Dendritic cell treated with granulocyte-macrophage colony-stimulating factor and Interleukin-4, amounts not matched to agents 40 ng/mL and 50 ng/mL, for 4 days (primary cell): ENCODE data around the gene PECR.
"Not testable (repeated sequence)": the region's sequence is repeated elsewhere in the genome, so short reads cannot be mapped to it uniquely, and the experiment has no call there.

Experiments
- H3K27ac Mint-ChIP-seq: one replicate; pipeline ENCODE4 v1.8.0; 2022; ENCODE audit warnings: mild to moderate bottlenecking, mixed read lengths
- H3K27me3 Mint-ChIP-seq: one replicate; pipeline ENCODE4 v1.8.0; 2022; ENCODE audit warnings: mild to moderate bottlenecking, mixed read lengths
- H3K36me3 Mint-ChIP-seq: one replicate; pipeline ENCODE4 v1.8.0; 2022; ENCODE audit warnings: low read depth, mixed read lengths
- H3K4me1 Mint-ChIP-seq: one replicate; pipeline ENCODE4 v1.8.0; 2022; ENCODE audit warnings: low read depth, mixed read lengths
- H3K4me3 Mint-ChIP-seq: one replicate; pipeline ENCODE4 v1.8.0; 2022; ENCODE audit warnings: mild to moderate bottlenecking, moderate library complexity, mixed read lengths
- H3K9me3 Mint-ChIP-seq: one replicate; pipeline ENCODE4 v1.8.0; 2022; ENCODE audit warnings: mixed read lengths
- intact Hi-C: fragments of 100-400 bp; cut with micrococcal nuclease; formaldehyde crosslinking; loops from one replicate; pipeline ENCODE4 v1.15.0; 2022

The PECR gene

DNA sequence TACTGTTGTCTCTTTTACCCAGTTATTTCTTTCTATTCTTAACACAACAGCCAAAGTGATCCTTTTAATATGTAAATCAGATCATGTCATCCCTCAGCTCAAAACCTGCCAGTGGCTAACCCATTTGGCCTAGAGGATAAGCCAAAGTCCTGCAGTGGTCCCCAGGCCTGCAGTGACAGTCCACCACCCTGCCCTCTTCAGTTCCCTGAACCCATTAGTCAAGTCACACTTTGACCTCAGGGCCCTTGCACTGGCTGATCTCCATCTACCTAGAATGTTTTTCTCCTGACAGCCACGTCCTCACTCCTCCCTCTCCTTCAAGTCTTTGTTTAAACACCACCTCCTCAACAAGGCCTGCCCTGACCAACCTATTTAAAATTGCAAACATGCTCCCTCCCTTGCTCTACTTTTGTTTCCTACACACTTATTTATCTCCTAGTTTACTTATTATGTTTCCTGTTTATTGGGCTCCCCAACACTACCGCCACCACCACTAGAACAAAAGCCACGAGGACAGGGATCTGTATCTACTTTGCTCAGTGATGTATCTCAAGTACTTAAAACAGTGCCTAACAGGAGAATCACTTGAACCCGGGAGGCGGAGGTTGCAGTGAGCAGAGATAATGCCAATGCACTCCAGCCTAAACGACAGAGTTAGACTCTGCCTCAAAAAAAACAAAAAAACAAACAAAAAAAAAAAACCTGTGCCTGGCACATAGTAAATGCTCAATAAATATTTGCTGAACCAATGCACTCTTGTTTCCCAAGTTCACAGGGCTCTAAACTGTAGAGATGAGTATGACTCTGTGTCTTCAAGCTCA lies 77.5 kb downstream of the PECR start:
- H3K4me1 Mint-ChIP-seq = peaks cover 44% of the 10 kb centered on the region

DNA sequence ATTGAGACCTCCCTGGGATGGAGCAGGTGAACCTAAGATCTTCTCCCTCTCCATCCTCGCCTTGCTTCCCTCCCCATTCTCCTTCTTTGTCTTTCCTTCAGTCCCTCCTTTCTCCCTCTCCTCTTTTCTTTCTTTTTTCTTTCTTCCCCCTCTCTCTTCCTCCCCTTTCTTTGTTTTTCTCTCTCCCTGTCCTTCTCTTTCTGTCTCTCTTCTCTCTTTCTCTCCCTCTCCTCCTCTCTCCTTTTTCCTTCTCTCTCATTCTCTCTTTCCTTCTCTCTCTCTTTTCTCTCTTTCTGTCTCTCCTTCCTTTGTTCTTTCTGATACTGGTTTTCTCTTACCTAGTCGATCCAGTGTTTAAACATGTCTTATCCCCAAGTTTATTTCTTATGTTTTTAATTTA lies 78.9 kb downstream of the PECR start:
- peak overlapping the region; percentile 94 for H3K27ac Mint-ChIP-seq
- intact Hi-C loops = no loop called here
- H3K9me3 Mint-ChIP-seq = no peaks in the 10 kb centered on the region
- H3K36me3 Mint-ChIP-seq = peaks cover 14% of the 10 kb centered on the region
- H3K27me3 Mint-ChIP-seq = no peaks in the 10 kb centered on the region
- peak overlapping the region; percentile 18 for H3K4me3 Mint-ChIP-seq
- peaks cover 47% of the 10 kb centered on the region for H3K4me1 Mint-ChIP-seq

More for the DNA sequence above, 77.5 kb downstream of the PECR start:
- H3K27me3 Mint-ChIP-seq = no peaks in the 10 kb centered on the region
- no peaks in the 10 kb centered on the region for H3K9me3 Mint-ChIP-seq
- peak overlapping the region; percentile 94 for H3K27ac Mint-ChIP-seq
- peaks cover 12% of the 10 kb centered on the region for H3K36me3 Mint-ChIP-seq
- intact Hi-C loops = no loop called here
- no peak overlapping the region for H3K4me3 Mint-ChIP-seq

DNA sequence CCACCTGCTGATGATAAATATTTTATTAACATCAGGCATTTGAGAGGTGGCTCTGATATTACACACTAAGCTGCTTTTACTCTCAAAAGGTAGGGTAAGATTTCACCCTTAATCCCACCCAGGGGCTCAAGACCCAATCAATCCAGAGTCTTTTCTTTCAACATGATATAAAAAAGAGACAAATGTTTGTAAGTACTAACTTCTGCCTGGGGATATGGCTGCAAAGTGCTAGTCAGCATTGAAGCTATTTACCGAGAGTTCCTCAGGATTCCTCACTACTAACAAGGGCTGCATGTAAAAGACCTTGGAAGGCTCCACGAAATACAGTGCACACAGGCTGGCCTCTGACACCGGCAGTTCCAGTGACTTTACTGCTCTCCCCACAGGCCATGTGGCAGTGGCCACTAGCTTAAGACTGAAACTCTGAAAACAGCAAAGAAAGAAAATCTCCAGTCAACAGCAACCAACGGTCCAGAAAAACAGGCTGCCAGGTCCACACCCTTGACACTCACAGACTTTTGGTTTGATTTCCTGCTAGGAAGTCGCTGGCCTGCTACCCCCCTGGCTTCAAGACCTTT lies 79.4 kb downstream of the PECR start:
- peaks cover 19% of the 10 kb centered on the region for H3K36me3 Mint-ChIP-seq
- peak overlapping the region; percentile 94 for H3K27ac Mint-ChIP-seq
- intact Hi-C loops = no loop called here
- peaks cover 51% of the 10 kb centered on the region for H3K4me1 Mint-ChIP-seq
- no peaks in the 10 kb centered on the region for H3K9me3 Mint-ChIP-seq
- H3K27me3 Mint-ChIP-seq = no peaks in the 10 kb centered on the region
- H3K4me3 Mint-ChIP-seq = no peak overlapping the region

DNA sequence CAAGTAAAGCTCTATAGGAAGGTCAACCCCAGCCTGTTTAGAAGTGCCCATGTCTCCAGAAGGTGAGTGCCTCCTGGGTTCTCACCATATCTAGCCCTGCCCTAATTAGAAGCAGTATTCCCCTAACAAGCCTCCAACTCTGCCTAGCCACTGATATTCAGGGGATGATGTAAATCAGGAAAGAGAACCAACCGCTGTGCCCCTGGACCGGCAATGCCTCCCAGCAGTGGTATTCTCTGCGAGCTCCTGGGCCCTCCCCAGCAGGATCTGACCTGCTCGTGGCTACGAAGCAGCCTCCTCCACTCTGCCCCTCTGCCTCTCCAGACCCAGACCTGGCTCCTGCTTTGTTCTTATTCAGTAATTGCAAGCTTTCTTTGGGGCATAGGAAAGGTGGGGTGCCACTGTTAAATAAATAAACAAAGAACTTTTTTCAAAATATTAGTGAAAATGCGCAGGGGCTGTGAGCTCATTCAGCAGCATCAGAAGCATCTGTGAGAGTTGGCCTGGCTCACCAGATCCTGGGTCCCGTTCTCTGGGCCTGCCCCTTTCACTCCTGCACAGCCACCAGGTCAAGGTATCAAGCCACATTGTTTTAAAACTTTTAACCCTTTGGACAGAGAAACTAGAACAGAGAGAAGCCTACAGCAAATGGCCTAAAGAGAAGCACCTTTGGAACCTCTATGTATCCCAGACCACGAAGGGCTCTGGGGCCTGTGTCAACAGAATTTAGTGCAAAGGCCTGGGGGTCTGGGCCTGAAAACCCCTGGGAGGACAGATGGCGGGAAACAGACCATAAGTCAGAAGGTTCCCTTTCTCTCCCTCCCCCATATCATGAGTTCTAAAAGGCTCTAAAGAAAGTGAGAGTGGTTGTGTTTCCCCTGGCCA lies 80.2 kb downstream of the PECR start:
- Mint-ChIP-seq H3K27me3 (no peaks in the 10 kb centered on the region), H3K4me3 (no peak overlapping the region), H3K36me3 (peaks cover 24% of the 10 kb centered on the region), H3K4me1 (peaks cover 45% of the 10 kb centered on the region), H3K27ac (no peak overlapping the region), H3K9me3 (no peaks in the 10 kb centered on the region)
- intact Hi-C loops = no loop called here

DNA sequence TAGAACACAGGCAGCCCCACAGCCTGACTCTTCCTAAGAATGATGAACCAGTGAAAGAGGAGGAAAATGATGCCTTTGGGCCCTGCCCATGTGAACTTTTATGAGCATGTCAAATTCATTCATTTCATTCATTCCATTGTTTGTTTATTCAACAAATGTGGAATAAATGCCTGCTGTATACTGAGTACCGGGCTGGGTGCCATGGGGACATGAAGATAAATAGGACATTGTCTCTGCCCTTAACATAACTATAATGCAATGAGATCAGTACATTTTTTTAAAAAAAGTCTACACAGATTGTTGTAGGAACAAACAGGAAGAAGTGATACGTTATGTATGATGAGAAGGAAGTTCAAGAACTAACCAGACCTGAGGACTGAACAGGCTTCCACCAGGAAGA lies 83.0 kb downstream of the PECR start:
- H3K9me3 Mint-ChIP-seq = no peaks in the 10 kb centered on the region
- H3K27me3 Mint-ChIP-seq = no peaks in the 10 kb centered on the region
- peaks cover 36% of the 10 kb centered on the region for H3K4me1 Mint-ChIP-seq
- peaks cover 37% of the 10 kb centered on the region for H3K36me3 Mint-ChIP-seq
- intact Hi-C loops = no loop called here
- H3K4me3 Mint-ChIP-seq = no peak overlapping the region
- no peak overlapping the region for H3K27ac Mint-ChIP-seq

DNA sequence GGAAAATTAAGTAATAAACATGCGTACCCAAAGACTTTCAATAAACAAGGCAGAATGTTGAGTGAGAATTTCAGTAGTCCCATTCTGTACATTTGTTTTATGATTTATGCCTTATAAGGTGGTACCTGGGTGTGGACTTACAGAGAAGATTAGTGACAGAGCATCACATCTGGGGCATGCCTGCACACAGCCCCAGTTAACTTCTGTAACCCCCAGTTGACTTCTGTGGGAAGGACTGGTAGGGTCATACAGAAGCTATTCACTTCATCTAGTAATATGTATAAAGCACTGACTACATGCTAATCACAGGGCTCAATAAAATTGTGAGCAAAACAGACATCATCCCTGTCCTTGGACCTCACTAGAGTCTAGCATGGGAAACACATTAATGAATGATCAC lies 84.4 kb downstream of the PECR start:
- H3K36me3 Mint-ChIP-seq = peaks cover 41% of the 10 kb centered on the region
- H3K27ac Mint-ChIP-seq = no peak overlapping the region
- peaks cover 28% of the 10 kb centered on the region for H3K4me1 Mint-ChIP-seq

DNA sequence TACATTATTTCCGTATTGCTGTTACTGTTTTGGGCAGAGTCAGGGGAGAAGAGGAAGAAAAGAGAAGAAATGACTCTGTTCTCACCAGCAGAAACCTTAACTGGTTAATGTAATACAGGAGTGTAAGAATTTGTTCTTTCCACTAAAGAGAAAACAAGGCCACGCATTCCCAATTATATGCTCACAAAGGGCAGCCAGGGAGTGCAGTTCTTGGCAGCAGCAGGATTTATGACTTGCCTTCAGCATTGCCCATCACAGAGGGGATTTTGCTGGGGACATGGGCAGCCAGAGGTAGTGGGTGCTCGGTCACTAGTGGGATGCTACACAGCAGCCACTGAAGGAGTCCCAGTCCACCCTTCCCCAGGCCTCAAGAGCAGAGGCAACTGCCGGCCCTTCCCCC lies 86.7 kb downstream of the PECR start:
- H3K4me1 Mint-ChIP-seq = peaks cover 26% of the 10 kb centered on the region
- peaks cover 64% of the 10 kb centered on the region for H3K36me3 Mint-ChIP-seq
- peaks cover 19% of the 10 kb centered on the region for H3K9me3 Mint-ChIP-seq
- intact Hi-C loops = no loop called here
- no peak overlapping the region for H3K4me3 Mint-ChIP-seq
- H3K27me3 Mint-ChIP-seq = no peaks in the 10 kb centered on the region
- no peak overlapping the region for H3K27ac Mint-ChIP-seq

More for the DNA sequence above, 84.4 kb downstream of the PECR start:
- H3K27me3 Mint-ChIP-seq = no peaks in the 10 kb centered on the region
- no peaks in the 10 kb centered on the region for H3K9me3 Mint-ChIP-seq
- H3K4me3 Mint-ChIP-seq = no peak overlapping the region
- intact Hi-C loops = no loop called here

DNA sequence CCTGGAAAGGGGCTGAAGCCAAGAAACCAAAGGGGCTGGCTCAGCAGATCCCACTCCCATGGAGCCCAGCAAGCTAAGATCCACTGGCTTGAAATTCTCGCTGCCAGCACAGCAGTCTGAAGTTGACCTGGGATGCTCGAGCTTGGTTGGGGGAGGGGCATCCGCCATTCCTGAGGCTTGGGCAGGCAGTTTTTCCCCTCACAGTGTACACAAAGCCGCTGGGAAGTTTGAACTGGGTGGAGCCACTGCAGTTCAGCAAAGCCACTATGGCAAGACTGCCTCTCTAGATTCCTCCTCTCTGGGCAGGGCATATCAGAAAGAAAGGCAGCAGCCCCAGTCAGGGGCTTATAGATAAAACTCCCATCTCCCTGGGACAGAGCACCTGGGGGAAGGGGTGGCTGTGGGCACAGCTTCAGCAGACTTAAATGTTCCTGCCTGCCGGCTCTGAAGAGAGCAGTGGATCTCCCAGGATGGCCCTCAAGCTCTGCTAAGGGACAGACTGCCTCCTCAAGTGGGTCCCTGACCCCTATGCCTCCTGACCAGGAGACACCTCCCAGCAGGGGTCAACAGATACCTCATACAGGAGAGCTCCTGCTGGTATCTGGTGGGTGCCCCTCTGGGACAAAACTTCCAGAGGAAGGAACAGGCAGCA lies 92.9 kb downstream of the PECR start:
- Mint-ChIP-seq H3K9me3 (peaks cover 47% of the 10 kb centered on the region), H3K4me1 (peaks cover 10% of the 10 kb centered on the region), H3K36me3 (peaks cover 57% of the 10 kb centered on the region)
- H3K27me3 Mint-ChIP-seq, intact Hi-C loops, H3K4me3 Mint-ChIP-seq, H3K27ac Mint-ChIP-seq: not testable (repeated sequence)
